ENCODE results near the gene PREX1.

The PREX1 gene

GRCh38 chr20:48698507-48699267 is 129.1 kb downstream of the PREX1 start:
- no peak overlapping the region for H3K4me3 ChIP-seq (replicated peaks; ENCODE audit: insufficient read depth, low read length)
- H3K27me3 ChIP-seq (ENCODE audit: insufficient read depth, poor library complexity, severe bottlenecking) = no peaks in the 10 kb centered on the region
- no peak overlapping the region for H3K27ac ChIP-seq (replicated peaks)
- TF ChIP-seq POLR2AphosphoS5 (IDR thresholded peaks at IDR 0.05; ENCODE audit: low read depth) = no peak
- TF ChIP-seq GABPA (IDR thresholded peaks at IDR 0.05; ENCODE audit: low read depth) = no peak
- TF ChIP-seq, protein P1, sequence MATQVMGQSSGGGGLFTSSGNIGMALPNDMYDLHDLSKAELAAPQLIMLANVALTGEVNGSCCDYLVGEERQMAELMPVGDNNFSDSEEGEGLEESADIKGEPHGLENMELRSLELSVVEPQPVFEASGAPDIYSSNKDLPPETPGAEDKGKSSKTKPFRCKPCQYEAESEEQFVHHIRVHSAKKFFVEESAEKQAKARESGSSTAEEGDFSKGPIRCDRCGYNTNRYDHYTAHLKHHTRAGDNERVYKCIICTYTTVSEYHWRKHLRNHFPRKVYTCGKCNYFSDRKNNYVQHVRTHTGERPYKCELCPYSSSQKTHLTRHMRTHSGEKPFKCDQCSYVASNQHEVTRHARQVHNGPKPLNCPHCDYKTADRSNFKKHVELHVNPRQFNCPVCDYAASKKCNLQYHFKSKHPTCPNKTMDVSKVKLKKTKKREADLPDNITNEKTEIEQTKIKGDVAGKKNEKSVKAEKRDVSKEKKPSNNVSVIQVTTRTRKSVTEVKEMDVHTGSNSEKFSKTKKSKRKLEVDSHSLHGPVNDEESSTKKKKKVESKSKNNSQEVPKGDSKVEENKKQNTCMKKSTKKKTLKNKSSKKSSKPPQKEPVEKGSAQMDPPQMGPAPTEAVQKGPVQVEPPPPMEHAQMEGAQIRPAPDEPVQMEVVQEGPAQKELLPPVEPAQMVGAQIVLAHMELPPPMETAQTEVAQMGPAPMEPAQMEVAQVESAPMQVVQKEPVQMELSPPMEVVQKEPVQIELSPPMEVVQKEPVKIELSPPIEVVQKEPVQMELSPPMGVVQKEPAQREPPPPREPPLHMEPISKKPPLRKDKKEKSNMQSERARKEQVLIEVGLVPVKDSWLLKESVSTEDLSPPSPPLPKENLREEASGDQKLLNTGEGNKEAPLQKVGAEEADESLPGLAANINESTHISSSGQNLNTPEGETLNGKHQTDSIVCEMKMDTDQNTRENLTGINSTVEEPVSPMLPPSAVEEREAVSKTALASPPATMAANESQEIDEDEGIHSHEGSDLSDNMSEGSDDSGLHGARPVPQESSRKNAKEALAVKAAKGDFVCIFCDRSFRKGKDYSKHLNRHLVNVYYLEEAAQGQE (IDR thresholded peaks at IDR 0.05; ENCODE audit: insufficient replicate concordance, low read depth) = no peak
- TF ChIP-seq SPI1 (IDR thresholded peaks at IDR 0.05; ENCODE audit: borderline replicate concordance, low read depth) = no peak
- TF ChIP-seq, protein P2, sequence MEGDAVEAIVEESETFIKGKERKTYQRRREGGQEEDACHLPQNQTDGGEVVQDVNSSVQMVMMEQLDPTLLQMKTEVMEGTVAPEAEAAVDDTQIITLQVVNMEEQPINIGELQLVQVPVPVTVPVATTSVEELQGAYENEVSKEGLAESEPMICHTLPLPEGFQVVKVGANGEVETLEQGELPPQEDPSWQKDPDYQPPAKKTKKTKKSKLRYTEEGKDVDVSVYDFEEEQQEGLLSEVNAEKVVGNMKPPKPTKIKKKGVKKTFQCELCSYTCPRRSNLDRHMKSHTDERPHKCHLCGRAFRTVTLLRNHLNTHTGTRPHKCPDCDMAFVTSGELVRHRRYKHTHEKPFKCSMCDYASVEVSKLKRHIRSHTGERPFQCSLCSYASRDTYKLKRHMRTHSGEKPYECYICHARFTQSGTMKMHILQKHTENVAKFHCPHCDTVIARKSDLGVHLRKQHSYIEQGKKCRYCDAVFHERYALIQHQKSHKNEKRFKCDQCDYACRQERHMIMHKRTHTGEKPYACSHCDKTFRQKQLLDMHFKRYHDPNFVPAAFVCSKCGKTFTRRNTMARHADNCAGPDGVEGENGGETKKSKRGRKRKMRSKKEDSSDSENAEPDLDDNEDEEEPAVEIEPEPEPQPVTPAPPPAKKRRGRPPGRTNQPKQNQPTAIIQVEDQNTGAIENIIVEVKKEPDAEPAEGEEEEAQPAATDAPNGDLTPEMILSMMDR (IDR thresholded peaks at IDR 0.05; ENCODE audit: insufficient read depth, low read length) = no peak
- no peak for DNase-seq (ENCODE audit: low read depth in 1 of 2, low spot score in 1 of 2)

DNA sequence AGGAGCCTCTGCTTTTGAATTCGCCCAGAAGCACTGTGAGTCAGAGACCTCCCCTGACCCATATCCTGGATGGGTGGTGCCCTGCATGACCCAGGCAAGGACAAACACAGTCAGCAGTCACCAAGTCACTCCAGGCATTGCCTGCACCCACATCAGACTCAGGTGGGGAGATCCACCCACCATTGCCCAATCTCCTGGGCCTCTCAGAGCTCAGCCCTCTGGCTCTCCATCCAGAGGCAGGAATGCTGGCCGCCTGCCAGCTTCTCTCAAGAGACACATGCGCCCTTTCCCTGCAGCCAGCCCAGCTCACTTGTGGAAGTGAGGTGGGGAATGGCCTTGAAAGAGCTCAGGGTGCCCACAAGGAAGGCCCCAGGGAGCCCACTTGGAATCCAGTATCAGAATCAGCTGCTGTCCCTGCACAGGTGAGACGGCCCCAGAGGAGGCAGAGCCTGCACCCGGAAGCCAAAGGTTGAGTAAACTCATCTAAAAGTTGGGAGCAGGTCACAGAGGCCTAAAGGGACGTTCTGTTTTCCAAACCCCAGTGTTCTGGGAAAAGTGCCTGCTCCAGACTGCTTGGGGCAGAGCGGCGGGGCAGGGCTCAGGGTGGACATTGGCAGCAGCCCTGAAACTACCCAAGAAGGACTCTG is 129.8 kb downstream of the PREX1 start:
- no peak overlapping the region for H3K4me3 ChIP-seq (replicated peaks; ENCODE audit: insufficient read depth, low read length)
- no peaks in the 10 kb centered on the region for H3K27me3 ChIP-seq (ENCODE audit: insufficient read depth, poor library complexity, severe bottlenecking)
- no peak overlapping the region for H3K27ac ChIP-seq (replicated peaks)
- no peak for TF ChIP-seq POLR2AphosphoS5 (IDR thresholded peaks at IDR 0.05; ENCODE audit: low read depth)
- no peak for TF ChIP-seq SPI1 (IDR thresholded peaks at IDR 0.05; ENCODE audit: borderline replicate concordance, low read depth)
- TF ChIP-seq, protein P2 (IDR thresholded peaks at IDR 0.05; ENCODE audit: insufficient read depth, low read length) = no peak
- no peak for TF ChIP-seq GABPA (IDR thresholded peaks at IDR 0.05; ENCODE audit: low read depth)
- TF ChIP-seq, protein P1 (IDR thresholded peaks at IDR 0.05; ENCODE audit: insufficient replicate concordance, low read depth) = no peak
- DNase-seq (ENCODE audit: low read depth in 1 of 2, low spot score in 1 of 2) = no peak

- no peak overlapping the region for H3K27ac ChIP-seq (replicated peaks)
- H3K4me3 ChIP-seq (replicated peaks; ENCODE audit: insufficient read depth, low read length) = no peak overlapping the region
- H3K27me3 ChIP-seq (ENCODE audit: insufficient read depth, poor library complexity, severe bottlenecking) = no peaks in the 10 kb centered on the region
- no peak for DNase-seq (ENCODE audit: low read depth in 1 of 2, low spot score in 1 of 2)
- TF ChIP-seq, protein P2 (IDR thresholded peaks at IDR 0.05; ENCODE audit: insufficient read depth, low read length) = no peak
- TF ChIP-seq POLR2AphosphoS5 (IDR thresholded peaks at IDR 0.05; ENCODE audit: low read depth) (no peak), GABPA (IDR thresholded peaks at IDR 0.05; ENCODE audit: low read depth) (no peak), SPI1 (IDR thresholded peaks at IDR 0.05; ENCODE audit: borderline replicate concordance, low read depth) (no peak)
- TF ChIP-seq, protein P1 (IDR thresholded peaks at IDR 0.05; ENCODE audit: insufficient replicate concordance, low read depth) = no peak
Measured at GRCh38 chr20:48696671-48697070, 131.1 kb downstream of the PREX1 start.

All from HL-60 (cell line).